GM12892 (cell line): ENCODE data around the gene GPATCH3.

ENCODE experiments used
- POLR2A ChIP-seq: IDR thresholded peaks from 2 replicates; pipeline ENCODE4 v1.6.1; 2011; ENCODE audit warnings: low read depth, low read length, control low read depth
- TAF1 ChIP-seq: IDR thresholded peaks from 2 replicates; pipeline ENCODE4 v1.6.1; 2011; ENCODE audit warnings: low read depth, mild to moderate bottlenecking, control low read depth, low read length, borderline replicate concordance

DNA sequence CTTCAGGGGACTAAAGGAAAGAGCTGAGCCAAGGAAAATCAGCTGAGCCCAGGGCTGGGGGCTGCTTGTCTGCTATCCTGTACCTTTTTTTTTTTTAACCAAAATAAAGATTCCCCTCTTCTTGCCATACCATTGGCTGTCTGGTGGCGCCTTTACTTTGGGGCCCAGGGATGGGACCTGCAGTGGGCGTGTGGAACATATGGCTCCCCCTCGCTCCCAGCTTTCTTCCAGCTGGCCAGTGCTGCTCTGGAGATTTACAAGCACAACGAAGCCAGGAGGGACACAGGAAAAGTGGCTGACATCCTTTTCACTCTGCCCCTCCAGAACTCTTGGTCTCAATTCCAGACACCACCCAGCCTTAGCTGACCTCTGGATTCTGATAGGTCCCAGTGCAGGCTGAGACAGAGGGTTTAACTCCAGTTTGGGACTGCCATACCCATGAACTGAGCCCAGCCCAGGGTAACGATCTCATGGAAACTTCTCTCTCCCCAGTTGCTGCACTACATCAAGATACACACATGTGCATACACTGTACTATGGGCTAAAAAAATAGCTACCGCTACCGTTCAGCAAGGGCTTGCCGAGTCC, 42.7 kb downstream of the GPATCH3 start:
- TF ChIP-seq TAF1 (no peak), POLR2A (no peak)
